NCI-H524 (cell line): Measurements from ENCODE around the gene ELMOD3.
A peak's percentile ranks its signal among the peaks of the same experiment; 100 is the strongest.
"Not testable (repeated sequence)": the region's sequence is repeated elsewhere in the genome, so short reads cannot be mapped to it uniquely, and the experiment has no call there.

Source experiments
- DNase-seq, 2 experiments: peaks; one replicate each; lab custom pipeline; 2025; lab: John Stamatoyannopoulos, UW

ELMOD3 gene

GRCh38 chr2:85401464-85401805 lies 46.9 kb downstream of the ELMOD3 start:
- DNase-seq, result no peak

DNA sequence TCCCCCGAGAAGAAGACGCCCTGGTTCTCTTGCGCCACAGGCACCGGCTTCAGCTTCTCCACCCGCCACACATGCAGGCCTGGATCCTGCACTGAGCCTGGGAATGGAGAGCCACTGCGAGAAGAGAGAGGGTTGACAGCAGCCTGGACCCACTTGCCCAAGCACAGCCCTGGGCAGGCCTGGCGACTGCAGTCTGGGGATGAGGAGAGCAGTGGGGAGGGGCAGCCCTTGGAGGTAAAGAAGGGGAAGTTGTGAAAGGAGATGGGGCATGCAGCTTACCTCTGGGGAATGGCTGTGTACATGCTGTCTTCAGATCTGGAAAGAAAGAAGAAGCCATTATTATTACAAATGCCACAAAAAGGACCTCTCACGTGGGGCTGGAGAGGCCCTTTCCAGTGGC lies 47.3 kb downstream of the ELMOD3 start:
- DNase-seq, result no peak

DNA sequence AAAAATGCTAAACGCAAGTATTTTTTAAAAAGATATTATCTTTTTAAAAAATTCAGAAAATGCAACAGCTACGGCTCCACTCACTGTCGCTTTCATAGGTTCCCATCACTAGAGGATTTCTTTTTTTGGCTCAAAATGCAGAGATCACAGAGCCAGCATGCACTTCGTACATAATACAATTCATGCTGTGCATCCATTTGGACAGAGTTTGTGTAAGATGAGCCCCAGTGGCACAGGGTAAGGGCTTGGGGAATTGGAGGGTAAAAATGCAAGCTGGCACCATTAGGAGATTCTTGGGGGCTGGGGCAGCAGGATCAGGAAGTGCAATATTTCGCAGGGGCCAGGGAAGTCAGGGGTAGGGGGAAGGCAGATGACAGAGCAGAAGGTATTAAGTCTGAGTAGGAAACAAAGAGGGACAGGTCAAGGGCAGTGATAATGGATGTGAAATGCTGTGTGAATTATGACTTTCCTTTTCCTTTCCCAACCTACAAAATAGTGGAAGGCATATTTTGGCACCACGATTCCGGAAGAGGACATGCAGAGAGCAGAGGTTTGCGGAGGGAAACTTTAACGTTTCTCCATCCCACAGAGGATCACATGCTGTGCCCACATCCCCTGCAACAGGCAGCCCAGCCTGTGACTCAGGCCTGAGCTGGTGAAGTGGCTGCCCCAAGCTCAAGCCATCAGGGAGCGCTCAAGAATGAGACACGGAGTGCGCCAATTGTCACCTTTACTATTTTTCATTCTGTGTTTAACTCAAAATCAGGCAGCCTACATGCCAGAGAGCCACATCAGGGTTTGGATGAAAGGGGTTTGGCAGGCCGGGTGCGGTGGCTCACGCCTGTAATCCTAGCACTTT lies 50.9 kb downstream of the ELMOD3 start:
- peak in 1 of 2 experiments; percentile 16 for DNase-seq

DNA sequence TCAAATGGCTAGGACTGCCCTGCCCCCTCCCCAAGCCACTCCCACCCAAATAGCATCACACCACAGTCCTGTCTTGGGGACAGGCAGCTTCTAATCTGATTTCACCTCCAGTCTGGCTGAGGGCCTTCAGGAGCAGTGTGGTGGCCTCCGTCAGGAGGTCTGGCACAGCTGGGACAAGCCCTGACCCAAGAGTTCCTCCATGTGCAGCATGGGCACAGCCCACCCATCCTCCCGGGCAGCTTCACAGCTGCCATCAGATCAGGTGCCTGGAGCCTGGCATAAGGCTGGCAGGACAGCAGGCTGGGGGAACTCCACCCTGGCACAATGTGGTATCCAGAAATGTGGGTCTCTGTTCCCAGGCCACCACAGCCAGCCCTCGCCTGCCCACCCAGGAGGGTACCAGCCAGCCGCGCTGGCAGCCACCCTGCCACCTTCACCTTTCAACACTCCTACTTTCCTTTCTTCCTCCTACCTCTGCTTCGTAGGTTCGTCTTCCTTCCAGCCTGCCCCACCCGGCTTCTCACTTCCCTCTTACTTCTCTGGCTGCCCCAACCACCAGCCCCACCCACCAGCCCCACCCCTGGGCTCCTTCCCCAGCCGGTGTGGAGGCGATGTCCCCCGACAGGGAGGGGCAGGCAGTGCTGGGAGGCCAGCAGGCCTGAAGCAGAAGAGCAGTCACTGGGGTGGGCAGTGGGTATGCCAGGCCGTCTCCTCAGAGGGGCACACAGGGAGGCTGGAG lies 55.4 kb downstream of the ELMOD3 start, which contains the start of gene CAPG:
Gene CAPG (minus strand): TSS at position 522 of the 739 bp plus-strand sequence. CDS start 8,221 bp downstream, outside the sequence.
- DNase-seq, result no peak

DNA sequence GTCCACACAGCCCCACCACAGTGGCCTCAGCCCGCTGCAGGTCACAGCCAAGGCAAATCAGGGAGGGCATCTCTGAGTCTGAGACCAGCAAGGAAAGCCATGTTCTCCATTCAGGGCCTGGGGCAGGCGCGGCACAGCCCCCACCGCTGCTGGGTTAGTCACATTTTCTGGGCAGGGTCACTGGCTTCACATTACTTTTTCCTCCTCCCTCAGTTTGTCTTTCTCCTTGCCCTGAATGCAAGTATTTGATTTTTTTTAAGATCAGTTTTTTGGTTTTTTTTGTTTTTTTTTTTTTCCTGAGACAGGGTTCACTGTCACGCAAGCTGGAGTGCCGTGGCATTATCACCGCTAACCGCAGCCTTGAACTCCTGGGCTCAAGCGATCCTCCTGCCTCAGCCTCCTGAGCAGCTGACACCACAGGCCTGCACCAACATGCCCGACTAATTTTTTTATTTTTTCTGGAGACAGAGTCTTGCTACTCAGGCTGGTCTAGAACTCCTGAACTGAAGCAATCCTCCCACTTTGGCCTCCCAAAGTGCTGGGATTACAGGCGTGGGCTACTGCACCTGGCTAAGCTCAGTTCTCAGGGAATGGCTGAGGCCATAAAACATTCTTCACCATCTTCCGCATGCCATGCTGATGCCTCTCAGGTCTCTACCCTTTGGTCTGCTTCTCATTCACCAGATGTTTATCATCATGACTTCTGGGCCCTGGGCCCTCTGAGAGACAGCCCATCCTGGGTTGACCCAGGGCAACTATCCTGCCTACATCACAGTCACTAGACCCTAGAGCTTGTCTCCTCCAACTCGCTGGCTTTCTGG lies 56.2 kb downstream of the ELMOD3 start:
- no peak for DNase-seq

DNA sequence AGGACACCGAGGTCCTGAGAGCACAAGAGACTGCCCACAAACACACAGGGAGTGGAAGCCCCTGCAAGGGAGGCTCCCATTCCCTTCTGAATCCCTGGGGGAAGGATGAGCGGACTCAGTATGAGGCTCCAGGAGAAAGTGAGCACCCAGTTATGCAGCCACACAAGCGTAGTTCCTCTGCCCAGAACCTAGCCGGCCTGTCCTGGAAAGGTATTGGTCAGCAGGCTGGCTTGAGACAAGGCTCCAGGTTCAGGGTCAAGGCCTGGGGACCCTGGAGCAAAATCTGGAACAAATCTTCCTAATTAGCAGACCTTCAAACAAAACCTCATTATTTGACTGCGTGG lies 56.8 kb downstream of the ELMOD3 start:
- DNase-seq, result no peak

GRCh38 chr2:85413592-85414420 lies 59.2 kb downstream of the ELMOD3 start:
- DNase-seq, result no peak

GRCh38 chr2:85414421-85414759 lies 59.8 kb downstream of the ELMOD3 start:
- not testable (repeated sequence) for DNase-seq

DNA sequence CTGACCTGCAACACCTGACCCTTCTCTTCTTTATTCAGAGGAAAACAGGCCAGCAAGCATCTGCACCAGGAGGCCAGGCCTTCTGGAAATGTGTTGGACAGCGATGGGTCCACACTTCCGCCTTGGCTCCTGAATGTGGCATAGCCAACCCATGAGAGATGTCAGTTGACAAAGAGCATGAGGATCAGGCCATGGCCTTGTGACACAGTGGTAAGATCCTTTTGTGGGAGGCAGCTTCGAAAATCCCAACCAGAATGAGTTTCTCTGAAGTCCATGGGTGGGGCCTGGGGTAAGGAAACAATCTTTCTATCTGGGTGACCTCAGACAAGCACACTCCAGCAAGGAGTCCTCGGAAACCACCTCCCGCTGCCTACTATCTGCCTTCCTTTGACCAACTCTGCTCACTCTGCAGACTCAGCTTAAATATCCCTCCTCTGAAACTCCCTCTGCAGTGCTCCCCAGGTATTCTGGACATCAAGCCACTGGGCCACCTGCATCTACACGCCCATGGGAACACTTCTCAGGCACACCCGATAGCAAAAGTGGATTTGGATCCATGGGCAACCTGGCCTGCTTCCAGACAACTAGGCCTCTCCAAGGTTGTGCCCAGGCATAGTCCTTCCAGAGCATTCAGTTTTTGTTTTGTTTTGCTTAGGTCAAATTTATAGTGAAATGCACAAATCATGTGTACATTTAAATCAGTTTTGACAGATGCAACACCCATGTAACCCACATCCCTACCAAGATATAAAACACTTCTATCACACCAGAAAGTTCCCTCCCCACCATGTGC lies 60.4 kb downstream of the ELMOD3 start:
- no peak for DNase-seq

DNA sequence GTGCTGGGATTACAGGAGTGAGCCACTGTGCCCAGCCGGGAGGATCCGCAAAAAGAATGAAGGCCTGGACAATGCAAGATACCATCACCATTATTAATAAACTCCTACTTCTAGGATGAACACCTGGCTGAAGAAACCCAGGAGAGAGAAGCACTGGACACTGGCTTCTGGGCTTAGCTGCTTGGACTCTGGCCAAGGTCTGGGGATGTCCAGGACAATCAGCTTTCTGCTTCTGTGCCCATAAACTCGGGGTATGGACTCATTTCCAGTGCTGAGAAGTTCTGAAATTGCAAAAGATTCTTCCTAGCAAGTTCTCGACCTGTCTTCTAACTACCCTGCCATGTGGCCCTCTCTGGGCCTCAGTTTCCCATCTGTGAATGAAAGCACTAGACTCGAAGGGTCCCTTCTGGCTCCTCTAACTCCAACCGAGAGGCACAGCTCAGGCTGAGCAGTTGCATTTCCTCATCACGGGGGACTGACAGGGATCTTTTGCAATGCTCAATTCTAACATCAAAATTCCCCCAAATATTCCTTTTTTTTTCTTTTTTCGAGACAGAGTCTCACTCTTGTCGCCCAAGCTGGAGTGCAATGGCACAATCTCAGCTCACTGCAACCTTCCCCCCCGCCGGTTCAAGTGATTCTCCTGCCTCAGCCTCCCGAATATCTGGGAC lies 61.5 kb downstream of the ELMOD3 start:
- no peak for DNase-seq

DNA sequence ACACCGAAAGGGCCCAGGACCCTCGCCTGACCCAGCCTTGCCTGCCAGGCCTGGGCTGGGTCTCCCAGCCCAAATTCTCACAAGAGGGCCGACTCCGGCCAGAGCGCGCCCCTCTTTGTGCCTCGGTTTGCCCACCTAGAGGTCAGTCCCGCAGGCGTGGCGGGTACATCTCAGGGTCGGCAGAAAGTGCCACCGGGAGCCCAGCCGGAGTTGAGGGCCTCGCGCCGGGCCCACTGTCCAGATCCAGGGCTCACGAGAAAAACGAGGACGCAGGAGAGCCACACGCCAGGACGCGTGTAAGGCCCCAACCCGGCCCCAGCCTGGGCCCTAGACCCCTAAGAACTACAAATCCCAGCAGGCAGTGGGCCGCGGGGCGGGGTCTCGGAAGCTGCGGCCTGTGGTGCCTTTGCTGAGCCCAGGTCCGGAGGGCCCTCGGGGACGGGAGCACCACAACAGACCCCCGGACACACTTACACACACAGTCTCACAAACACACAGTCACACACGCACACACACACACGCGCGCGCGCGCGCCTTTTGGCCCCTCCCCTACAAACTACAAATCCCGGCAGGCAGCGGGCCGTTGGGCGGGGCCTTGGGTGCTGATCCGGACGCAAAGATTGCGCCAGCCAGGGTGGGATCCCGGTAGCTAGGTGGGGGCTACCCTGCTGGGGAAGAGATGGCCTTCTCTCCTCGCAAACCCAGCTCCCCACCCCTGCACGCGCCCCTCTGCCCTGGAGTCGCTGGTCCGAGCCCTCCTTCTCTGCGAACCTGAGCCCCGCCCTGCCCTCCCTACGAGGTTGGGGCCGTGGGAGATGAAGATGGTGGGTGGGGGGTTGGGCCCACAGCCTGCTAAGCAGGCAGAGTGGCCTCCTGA lies 63.8 kb downstream of the ELMOD3 start, which contains the start of gene SH2D6:
Gene SH2D6 (plus strand): TSS at position 583 of the 877 bp plus-strand sequence. CDS start 10,752 bp downstream, outside the sequence.
- peak; percentile 45 to 87 for DNase-seq

DNA sequence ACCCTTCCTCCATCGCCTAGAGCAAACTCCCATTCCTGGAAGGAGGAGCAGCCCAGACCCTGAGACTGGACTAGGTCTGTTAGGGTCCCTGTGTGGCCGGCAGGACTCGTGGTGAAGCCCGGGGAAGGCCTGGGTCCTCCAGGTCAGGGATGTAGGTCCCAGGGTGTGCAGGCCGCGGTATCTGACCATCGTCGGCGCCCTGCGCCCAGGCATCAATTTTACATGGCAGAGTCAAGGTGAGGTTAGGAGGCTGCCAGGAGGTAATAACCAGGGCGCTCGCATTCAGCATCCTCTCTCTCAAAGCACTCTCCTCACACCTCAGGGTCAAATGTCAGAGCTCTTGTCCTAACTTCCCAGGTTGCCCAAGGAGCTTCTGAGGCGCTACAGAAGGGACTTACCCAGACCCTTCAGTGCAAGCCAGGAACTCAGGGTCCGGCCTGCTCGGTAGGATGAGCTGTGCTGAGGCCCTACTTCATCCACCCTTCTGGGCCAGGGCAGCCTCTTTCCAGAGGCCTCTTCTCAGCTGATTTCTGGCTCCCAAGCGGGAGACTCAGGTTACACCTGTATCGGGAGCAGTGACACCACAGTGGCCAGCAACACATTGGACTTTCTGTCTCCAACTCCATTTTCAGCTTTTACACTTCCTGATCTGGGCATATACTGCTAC lies 64.6 kb downstream of the ELMOD3 start:
- DNase-seq, result no peak

DNA sequence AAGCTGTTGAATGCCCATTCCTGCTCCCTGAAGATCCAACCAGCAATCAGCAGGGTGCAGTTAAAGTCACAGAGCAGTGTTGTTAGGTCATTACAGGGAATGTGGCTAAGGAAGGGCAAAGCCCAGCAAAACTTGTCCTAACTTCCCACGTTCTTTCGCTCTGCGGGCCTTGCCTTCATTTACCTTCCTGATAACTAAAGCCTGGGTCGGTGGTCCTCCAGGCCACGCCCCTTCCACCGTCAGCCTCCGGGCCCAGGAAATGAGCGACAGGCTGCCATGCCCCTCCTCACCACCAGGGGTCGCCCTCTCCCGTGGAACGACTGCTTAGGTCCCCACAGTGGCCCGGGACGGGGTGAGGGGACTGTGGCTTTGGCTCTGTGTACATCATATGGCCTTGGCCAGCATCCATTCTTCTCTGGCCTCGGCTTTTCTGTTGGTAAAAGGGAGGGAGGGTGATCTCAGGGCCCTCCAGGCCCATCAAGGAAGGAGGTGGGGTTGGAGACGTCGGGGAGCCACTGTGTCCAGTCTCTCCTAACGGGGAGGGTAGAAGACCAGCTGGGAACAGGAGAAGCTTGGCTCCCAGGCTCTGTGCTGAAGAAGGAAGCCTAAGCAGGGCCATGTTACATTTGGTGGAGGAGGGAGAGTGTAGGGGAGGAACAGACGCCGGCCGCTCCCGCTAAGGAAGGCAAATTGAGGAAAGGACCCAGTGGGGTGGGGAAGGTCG lies 66.1 kb downstream of the ELMOD3 start:
- peak; percentile 57 to 76 for DNase-seq

DNA sequence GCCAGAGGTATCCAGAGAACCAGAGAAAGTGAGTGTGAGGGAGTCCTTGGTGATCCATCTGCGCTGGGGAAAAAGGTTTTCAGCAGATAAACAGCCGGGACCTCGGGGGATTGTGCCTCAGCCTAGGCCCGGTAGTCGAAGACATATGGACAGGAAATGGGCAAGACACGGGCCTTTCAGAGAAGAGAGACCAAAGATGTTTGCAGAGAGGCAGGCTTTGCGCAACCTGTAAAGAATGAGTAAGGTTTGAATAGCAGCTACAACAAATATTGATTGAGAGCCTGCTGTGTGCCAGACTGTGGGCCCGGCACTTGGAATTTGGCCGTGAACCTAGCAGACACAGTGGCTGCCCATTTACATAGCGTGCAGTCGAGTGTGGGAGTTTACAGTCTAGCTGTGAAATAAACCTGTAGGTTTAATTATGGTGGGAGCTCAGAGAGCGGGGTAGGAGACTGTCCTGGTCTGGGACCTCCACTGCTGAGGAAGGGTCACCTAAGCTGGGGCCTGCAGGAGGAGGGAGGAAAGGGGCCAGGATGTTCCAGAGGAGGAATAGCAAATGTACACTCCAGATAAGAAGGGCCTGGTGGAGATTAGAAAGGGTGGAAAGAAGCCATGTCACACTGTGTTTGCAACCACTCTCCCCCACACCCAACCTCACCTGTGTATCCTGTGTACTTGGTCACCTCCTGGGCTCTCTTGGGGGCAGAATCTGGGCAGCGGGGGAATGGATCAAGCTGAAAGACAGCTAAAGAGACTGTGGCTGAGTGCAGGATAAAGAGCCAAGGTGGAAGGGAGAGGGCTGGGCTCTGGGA lies 66.9 kb downstream of the ELMOD3 start:
- DNase-seq, result no peak

DNA sequence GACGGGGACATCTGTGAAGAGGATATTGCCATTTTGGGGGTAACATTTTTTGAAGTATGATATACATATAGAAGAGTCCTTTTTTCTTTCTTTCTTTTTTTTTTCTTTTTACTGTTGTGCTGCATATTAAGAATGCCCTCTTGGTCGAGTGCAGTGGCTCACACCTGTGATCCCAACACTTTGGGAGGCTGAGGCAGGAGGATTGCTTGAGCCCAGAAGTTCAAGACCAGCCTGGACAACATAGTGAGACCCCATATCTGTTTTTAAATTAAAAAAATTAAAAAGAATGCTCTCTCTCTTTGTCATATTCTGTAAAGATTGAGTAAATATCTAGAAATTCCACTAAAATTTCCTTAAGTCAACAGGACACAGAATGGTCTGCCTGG lies 67.5 kb downstream of the ELMOD3 start:
- no peak for DNase-seq

- peak; percentile 79 to 91 for DNase-seq
Measured at GRCh38 chr2:85423525-85423924, 69.0 kb downstream of the ELMOD3 start.

- no peak for DNase-seq
Measured at GRCh38 chr2:85425588-85425987, 71.0 kb downstream of the ELMOD3 start.
